ENCODE measurements around the gene RPL36AL.
"Not testable (repeated sequence)": the region's sequence is repeated elsewhere in the genome, so short reads cannot be mapped to it uniquely, and the experiment has no call there.

The RPL36AL gene

GRCh38 chr14:49620182-49621113, at the start of gene RPL36AL, which contains the start of gene MGAT2:
TSS of gene RPL36AL (minus strand) at chr14:49620626. CDS start at chr14:49619104, 1,522 bp downstream.
TSS of gene MGAT2 (plus strand) at chr14:49620799. CDS start at chr14:49621269, 470 bp downstream.
- peak; percentile 96 for DNase-seq

GRCh38 chr14:49659526-49660455, 39.4 kb upstream of the RPL36AL start:
- no peak for DNase-seq

GRCh38 chr14:49657500-49657899, 37.1 kb upstream of the RPL36AL start:
- not testable (repeated sequence) for DNase-seq

GRCh38 chr14:49654511-49654910, 34.1 kb upstream of the RPL36AL start:
- DNase-seq = no peak

GRCh38 chr14:49653508-49653907, 33.1 kb upstream of the RPL36AL start:
- DNase-seq = no peak

GRCh38 chr14:49642163-49642562, 21.7 kb upstream of the RPL36AL start:
- DNase-seq = no peak

- no peak for DNase-seq
Measured at GRCh38 chr14:49641697-49642129, 21.3 kb upstream of the RPL36AL start.

GRCh38 chr14:49640540-49641417, 20.4 kb upstream of the RPL36AL start:
- DNase-seq = no peak

- DNase-seq = no peak
Measured at GRCh38 chr14:49637534-49638078, 17.2 kb upstream of the RPL36AL start.

- no peak for DNase-seq
Measured at GRCh38 chr14:49636866-49637265, 16.4 kb upstream of the RPL36AL start.

- DNase-seq = peak; percentile 83
Measured at GRCh38 chr14:49634547-49635334, 14.3 kb upstream of the RPL36AL start, which contains the start of gene DNAAF2. TSS of gene DNAAF2 (minus strand) at chr14:49635244. CDS start at chr14:49635149, 95 bp downstream.

- peak; percentile 96 for DNase-seq
Measured at GRCh38 chr14:49633640-49634546, 13.5 kb upstream of the RPL36AL start.

- no peak for DNase-seq
Measured at GRCh38 chr14:49623941-49624839, 3.8 kb upstream of the RPL36AL start.

- no peak for DNase-seq
Measured at GRCh38 chr14:49623387-49623786, 3.0 kb upstream of the RPL36AL start.

- no peak for DNase-seq
Measured at GRCh38 chr14:49622022-49622607, 1.7 kb upstream of the RPL36AL start.

GRCh38 chr14:49621114-49621881, 872 bp upstream of the RPL36AL start:
- DNase-seq = no peak

GRCh38 chr14:49619730-49620129, 696 bp downstream of the RPL36AL start:
- DNase-seq = no peak

Data from activated CD8-positive, alpha-beta memory T cell treated with anti-CD3 and anti-CD28 coated beads, Interleukin-2, amount 50 U/mL, for 48 hours (primary cell).